Measurements from ENCODE around the gene ABCB11.

DNA sequence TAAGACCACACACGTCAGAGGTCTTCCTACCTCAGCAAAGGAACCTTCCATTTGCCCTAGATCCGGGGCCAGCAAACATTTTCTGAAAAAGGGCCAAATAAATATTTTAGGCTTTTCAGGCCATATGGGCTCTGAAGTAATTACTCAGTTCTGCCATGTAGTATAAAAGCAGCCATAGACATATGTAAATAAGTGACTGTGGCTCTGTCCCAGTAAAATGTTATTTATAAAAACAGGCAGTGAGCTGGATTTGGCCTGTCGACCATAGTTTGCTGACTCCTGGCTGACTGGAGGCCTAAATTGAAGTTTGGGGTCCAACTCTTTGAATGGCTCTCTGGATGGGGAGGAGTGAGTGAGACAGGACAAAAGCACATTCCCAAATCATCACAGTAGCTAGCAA lies 49.5 kb downstream of the ABCB11 start:
- TF ChIP-seq, protein P1, sequence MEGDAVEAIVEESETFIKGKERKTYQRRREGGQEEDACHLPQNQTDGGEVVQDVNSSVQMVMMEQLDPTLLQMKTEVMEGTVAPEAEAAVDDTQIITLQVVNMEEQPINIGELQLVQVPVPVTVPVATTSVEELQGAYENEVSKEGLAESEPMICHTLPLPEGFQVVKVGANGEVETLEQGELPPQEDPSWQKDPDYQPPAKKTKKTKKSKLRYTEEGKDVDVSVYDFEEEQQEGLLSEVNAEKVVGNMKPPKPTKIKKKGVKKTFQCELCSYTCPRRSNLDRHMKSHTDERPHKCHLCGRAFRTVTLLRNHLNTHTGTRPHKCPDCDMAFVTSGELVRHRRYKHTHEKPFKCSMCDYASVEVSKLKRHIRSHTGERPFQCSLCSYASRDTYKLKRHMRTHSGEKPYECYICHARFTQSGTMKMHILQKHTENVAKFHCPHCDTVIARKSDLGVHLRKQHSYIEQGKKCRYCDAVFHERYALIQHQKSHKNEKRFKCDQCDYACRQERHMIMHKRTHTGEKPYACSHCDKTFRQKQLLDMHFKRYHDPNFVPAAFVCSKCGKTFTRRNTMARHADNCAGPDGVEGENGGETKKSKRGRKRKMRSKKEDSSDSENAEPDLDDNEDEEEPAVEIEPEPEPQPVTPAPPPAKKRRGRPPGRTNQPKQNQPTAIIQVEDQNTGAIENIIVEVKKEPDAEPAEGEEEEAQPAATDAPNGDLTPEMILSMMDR (IDR thresholded peaks at IDR 0.05; ENCODE audit: low read depth, low read length): no peak
- no peak for TF ChIP-seq EZH2phosphoT487 (IDR thresholded peaks at IDR 0.05; ENCODE audit: low read depth)

All from OCI-LY3 (cell line).